SK-N-SH (cell line): ENCODE measurements around the gene PRF1. TPM values are rescaled to one million over a fixed set of nuclear protein-coding genes. Genes with fewer than 3 reads are reported as not detected.

ENCODE experiments used
- CTCF ChIA-PET: fragments of 300-600, 350-600 bp; formaldehyde crosslinking; extraction: SDS; loops from one replicate; lab custom pipeline; 2021; lab: Yijun Ruan, JAX
- POLR2A ChIA-PET: fragments of 350-600 bp; sonication (Branson Sonifier 250); formaldehyde crosslinking; extraction: SDS; loops from one replicate; lab custom pipeline; 2020; ENCODE audit warnings: antibody characterized with exemption, inconsistent platforms; lab: Yijun Ruan, JAX
- DNase-seq: peaks from one replicate; pipeline ENCODE4 v3.0.0; 2012
- H2AFZ ChIP-seq: fragments of 200-600 bp; sonication (generic); 2 replicates; pipeline ENCODE4 v1.8.1; 2016; ENCODE audit warnings: antibody characterized with exemption, mild to moderate bottlenecking, low read depth
- H3F3A ChIP-seq: fragments of 200-600 bp; sonication (generic); replicated peaks from 2 replicates; pipeline ENCODE3; 2016; ENCODE audit warnings: antibody characterized with exemption, mild to moderate bottlenecking; ENCODE audit not compliant: insufficient read depth
- H3K27ac ChIP-seq, 2 experiments: fragments of 200-500 bp in 1 of 2; fragments of 200-600 bp in 1 of 2; sonication (Bioruptor generic) in 1 of 2; sonication (generic), shearing (Covaris generic) in 1 of 2; 2 replicates each; pipeline versions ENCODE4 v1.5.1 to v1.6.1; 2014 to 2016; ENCODE audit warnings: low read depth in 2 of 2, inconsistent platforms in 1 of 2, low read length in 1 of 2, mild to moderate bottlenecking in 1 of 2, mixed read lengths in 1 of 2
- H3K27me3 ChIP-seq: fragments of 200-600 bp; sonication (generic), shearing (Covaris generic); 2 replicates; pipeline ENCODE4 v1.6.1; 2016; ENCODE audit warnings: mixed run types; ENCODE audit not compliant: insufficient read depth
- H3K36me3 ChIP-seq, 2 experiments: fragments of 200-500 bp in 1 of 2; fragments of 200-600 bp in 1 of 2; sonication (Bioruptor generic) in 1 of 2; sonication (generic) in 1 of 2; replicated peaks in 1 of 2; 2 replicates each; pipeline versions ENCODE3 to v1.5.1; 2014 to 2016; ENCODE audit warnings: low read length in 1 of 2, mild to moderate bottlenecking in 1 of 2; ENCODE audit not compliant: insufficient read depth in 2 of 2, control insufficient read depth in 1 of 2
- H3K4me1 ChIP-seq, 2 experiments: fragments of 200-500 bp in 1 of 2; fragments of 200-600 bp in 1 of 2; sonication (Bioruptor generic) in 1 of 2; sonication (generic), shearing (Covaris generic) in 1 of 2; 2 replicates each; pipeline versions ENCODE4 v1.5.1 to v1.6.1; 2014 to 2016; ENCODE audit warnings: low read depth in 1 of 2, low read length in 1 of 2, mixed run types in 1 of 2; ENCODE audit not compliant: insufficient read depth in 2 of 2, control insufficient read depth in 1 of 2
- H3K4me2 ChIP-seq: fragments of 200-600 bp; sonication (generic), shearing (Covaris generic); 2 replicates; pipeline ENCODE4 v1.6.1; 2017; ENCODE audit warnings: mixed run types
- H3K4me3 ChIP-seq, 2 experiments: fragments of 200-500 bp in 1 of 2; fragments of 200-600 bp in 1 of 2; sonication (Bioruptor generic) in 1 of 2; sonication (generic), shearing (Covaris generic) in 1 of 2; 2 replicates each; pipeline versions ENCODE4 v1.5.1 to v1.8.1; 2014 to 2016; ENCODE audit warnings: low read depth in 2 of 2, inconsistent platforms in 1 of 2, low read length in 1 of 2, mild to moderate bottlenecking in 1 of 2, mixed read lengths in 1 of 2, moderate library complexity in 1 of 2
- H3K79me2 ChIP-seq: fragments of 200-600 bp; sonication (generic); 2 replicates; pipeline ENCODE4 v1.8.1; 2017; ENCODE audit warnings: mild to moderate bottlenecking; ENCODE audit not compliant: insufficient read depth
- H3K9ac ChIP-seq: fragments of 200-600 bp; sonication (generic); 2 replicates; pipeline ENCODE4 v1.6.1; 2017; ENCODE audit warnings: mixed run types
- H3K9me2 ChIP-seq: fragments of 200-600 bp; sonication (generic); 2 replicates; pipeline ENCODE4 v1.6.1; 2017; ENCODE audit warnings: mixed run types
- H3K9me3 ChIP-seq: fragments of 200-600 bp; sonication (generic); 2 replicates; pipeline ENCODE4 v1.6.1; 2017; ENCODE audit warnings: mixed run types, mild to moderate bottlenecking, moderate library complexity
- H4K20me1 ChIP-seq: fragments of 200-600 bp; sonication (generic); 2 replicates; pipeline ENCODE4 v1.6.1; 2017; ENCODE audit warnings: mild to moderate bottlenecking, mixed run types; ENCODE audit not compliant: insufficient read depth
- ELF1 ChIP-seq: IDR thresholded peaks from 2 replicates; pipeline ENCODE4 v1.4.0; 2012
- EP300 ChIP-seq, 2 experiments: IDR thresholded peaks; 2 replicates each; pipeline versions ENCODE4 v1.4.0 to v1.6.1; 2012; ENCODE audit warnings: borderline replicate concordance in 1 of 2, low read depth in 1 of 2, low read length in 1 of 2
- FOSL2 ChIP-seq: IDR thresholded peaks from 2 replicates; pipeline ENCODE4 v1.4.0; 2012; ENCODE audit warnings: low read depth, mild to moderate bottlenecking, moderate library complexity, borderline replicate concordance
- FOXJ3 ChIP-seq: sonication (generic); formaldehyde crosslinking; IDR thresholded peaks from 2 replicates; pipeline ENCODE4 v1.5.1; 2020; ENCODE audit warnings: mild to moderate bottlenecking, missing genetic modification reagents
- FOXM1 ChIP-seq: IDR thresholded peaks from 2 replicates; pipeline ENCODE4 v1.4.0; 2012; ENCODE audit warnings: low read depth, mild to moderate bottlenecking
- MEF2A ChIP-seq: IDR thresholded peaks from 2 replicates; pipeline ENCODE4 v1.4.0; 2012; ENCODE audit warnings: low read depth, borderline replicate concordance
- MXI1 ChIP-seq: IDR thresholded peaks from 2 replicates; pipeline ENCODE4 v1.6.1; 2012; ENCODE audit warnings: mild to moderate bottlenecking, low read depth, low read length, improper control_type of control experiment
- NFIC ChIP-seq: IDR thresholded peaks from 2 replicates; pipeline ENCODE4 v1.4.0; 2012; ENCODE audit warnings: borderline replicate concordance
- POLR2AphosphoS5 ChIP-seq: IDR thresholded peaks from 2 replicates; pipeline ENCODE4 v1.6.1; 2012; ENCODE audit warnings: low read depth, low read length
- RAD21 ChIP-seq: IDR thresholded peaks from 2 replicates; pipeline ENCODE4 v1.6.1; 2012; ENCODE audit warnings: mild to moderate bottlenecking, low read length
- RCOR1 ChIP-seq: fragments of 150-350 bp; IDR thresholded peaks from 2 replicates; pipeline ENCODE4 v1.6.1; 2017; ENCODE audit warnings: antibody characterized with exemption, low read length
- REST ChIP-seq: IDR thresholded peaks from 2 replicates; pipeline ENCODE4 v1.6.1; 2012; ENCODE audit warnings: mild to moderate bottlenecking, low read depth, low read length, moderate library complexity
- RFX5 ChIP-seq: IDR thresholded peaks from 2 replicates; pipeline ENCODE4 v1.6.1; 2012; ENCODE audit warnings: mild to moderate bottlenecking, improper control_type of control experiment, low read length
- RXRA ChIP-seq: IDR thresholded peaks from 2 replicates; pipeline ENCODE4 v1.4.0; 2012; ENCODE audit warnings: low read depth, mild to moderate bottlenecking, borderline replicate concordance
- SMC3 ChIP-seq: IDR thresholded peaks from 2 replicates; pipeline ENCODE4 v1.6.1; 2012; ENCODE audit warnings: low read depth, low read length, improper control_type of control experiment
- TEAD4 ChIP-seq: IDR thresholded peaks from 2 replicates; pipeline ENCODE4 v1.4.0; 2012; ENCODE audit warnings: mild to moderate bottlenecking, borderline replicate concordance; ENCODE audit not compliant: insufficient read depth
- YY1 ChIP-seq: IDR thresholded peaks from 2 replicates; pipeline ENCODE4 v1.4.0; 2012; ENCODE audit warnings: low read depth, mild to moderate bottlenecking
- WGBS: methylation state at CpG from one replicate; pipeline ENCODE4 v1.1.6; 2017; ENCODE audit warnings: low lambda C conversion rate; 5-methylcytosine and 5-hydroxymethylcytosine counted together
- polyA plus RNA-seq, 3 experiments: library from polyadenylated mRNA; depleted of rRNA; stranded (reverse); fragments of >200 nt; gene quantifications; 2 replicates each; pipeline ENCODE4 v1.2.3, GENCODE V29; 2012
- TF ChIP-seq, protein P1 (sequence below): IDR thresholded peaks from 2 replicates; pipeline ENCODE4 v1.4.0; 2012; ENCODE audit warnings: low read depth
- TF ChIP-seq, protein P2 (sequence below): fragments of 150-350 bp; IDR thresholded peaks from 2 replicates; pipeline ENCODE4 v1.6.1; 2017; ENCODE audit warnings: antibody characterized with exemption, low read length, low read depth, borderline replicate concordance

Gene PRF1
- polyA plus RNA-seq, 1 of the 3 experiments (the other 2 are of a cell fraction) = not detected

GRCh38 chr10:70617798-70618568 is 15.4 kb upstream of the PRF1 start:
- Histone ChIP-seq H3K79me2 (no peaks in the 10 kb centered on the region), H3K36me3 (no peaks in the 10 kb centered on the region), H4K20me1 (no peaks in the 10 kb centered on the region), H3K27me3 (no peaks in the 10 kb centered on the region; the same call in 1 of the 2 replicates), H2AFZ (no peak overlapping the region)
- no peak for DNase-seq
- 64% methylated on average over 7 of the region's 7 CpGs for WGBS
- CTCF ChIA-PET = interaction anchor here (0.9 to 2.2 kb wide), 3 partner anchors 26 to 142 kb away, joined by 3 to 9 read pairs (median 3); no protein-coding TSS in a partner anchor
- no peak for TF ChIP-seq RAD21
- TF ChIP-seq RFX5 = no peak
- TF ChIP-seq SMC3 = no peak
- TF ChIP-seq REST = no peak
- no peak for TF ChIP-seq EP300 (IDR thresholded peaks at IDR 0.05; ENCODE audit: borderline replicate concordance in 1 of 2, low read depth in 1 of 2, low read length in 1 of 2)
- TF ChIP-seq MXI1 = no peak
- no peak for TF ChIP-seq POLR2AphosphoS5
- TF ChIP-seq YY1 = no peak
- no peak for TF ChIP-seq FOXJ3 (CRISPR knock-in tag)
- no peak for TF ChIP-seq TEAD4
- TF ChIP-seq MEF2A = no peak
- no peak for TF ChIP-seq FOSL2
- no peak for TF ChIP-seq NFIC
- no peak for TF ChIP-seq RXRA
- no peak for TF ChIP-seq RCOR1
- TF ChIP-seq ELF1 = no peak
- TF ChIP-seq FOXM1 = no peak
- TF ChIP-seq, protein P1, sequence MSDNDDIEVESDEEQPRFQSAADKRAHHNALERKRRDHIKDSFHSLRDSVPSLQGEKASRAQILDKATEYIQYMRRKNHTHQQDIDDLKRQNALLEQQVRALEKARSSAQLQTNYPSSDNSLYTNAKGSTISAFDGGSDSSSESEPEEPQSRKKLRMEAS = no peak
- TF ChIP-seq, protein P2, sequence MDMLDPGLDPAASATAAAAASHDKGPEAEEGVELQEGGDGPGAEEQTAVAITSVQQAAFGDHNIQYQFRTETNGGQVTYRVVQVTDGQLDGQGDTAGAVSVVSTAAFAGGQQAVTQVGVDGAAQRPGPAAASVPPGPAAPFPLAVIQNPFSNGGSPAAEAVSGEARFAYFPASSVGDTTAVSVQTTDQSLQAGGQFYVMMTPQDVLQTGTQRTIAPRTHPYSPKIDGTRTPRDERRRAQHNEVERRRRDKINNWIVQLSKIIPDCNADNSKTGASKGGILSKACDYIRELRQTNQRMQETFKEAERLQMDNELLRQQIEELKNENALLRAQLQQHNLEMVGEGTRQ = no peak
- TF ChIP-seq, all 33 proteins: peak for 0
- POLR2A ChIA-PET = no interaction called here
- no peak overlapping the region for H3K9ac ChIP-seq
- peaks cover 7% of the 10 kb centered on the region; the same call in 1 of the 2 replicates for H3K9me3 ChIP-seq
- H3K4me3 ChIP-seq = no peak overlapping the region
- H3K27ac ChIP-seq = peak overlapping the region in 1 of 2 experiments; percentile 38; a peak in 1 of 4 replicates
- H3K9me2 ChIP-seq = no peaks in the 10 kb centered on the region
- no peak overlapping the region for H3K4me2 ChIP-seq
- H3F3A ChIP-seq = no peaks in the 10 kb centered on the region
- no peaks in the 10 kb centered on the region for H3K4me1 ChIP-seq
